ENCODE results near the gene TSEN15. TPM values are rescaled to one million over a fixed set of nuclear protein-coding genes. Genes with fewer than 3 reads are reported as not detected.

TSEN15 gene
- total RNA-seq, 4 donors from 2014 or later, result 18.3 to 29.0 (median 20.3) TPM

DNA sequence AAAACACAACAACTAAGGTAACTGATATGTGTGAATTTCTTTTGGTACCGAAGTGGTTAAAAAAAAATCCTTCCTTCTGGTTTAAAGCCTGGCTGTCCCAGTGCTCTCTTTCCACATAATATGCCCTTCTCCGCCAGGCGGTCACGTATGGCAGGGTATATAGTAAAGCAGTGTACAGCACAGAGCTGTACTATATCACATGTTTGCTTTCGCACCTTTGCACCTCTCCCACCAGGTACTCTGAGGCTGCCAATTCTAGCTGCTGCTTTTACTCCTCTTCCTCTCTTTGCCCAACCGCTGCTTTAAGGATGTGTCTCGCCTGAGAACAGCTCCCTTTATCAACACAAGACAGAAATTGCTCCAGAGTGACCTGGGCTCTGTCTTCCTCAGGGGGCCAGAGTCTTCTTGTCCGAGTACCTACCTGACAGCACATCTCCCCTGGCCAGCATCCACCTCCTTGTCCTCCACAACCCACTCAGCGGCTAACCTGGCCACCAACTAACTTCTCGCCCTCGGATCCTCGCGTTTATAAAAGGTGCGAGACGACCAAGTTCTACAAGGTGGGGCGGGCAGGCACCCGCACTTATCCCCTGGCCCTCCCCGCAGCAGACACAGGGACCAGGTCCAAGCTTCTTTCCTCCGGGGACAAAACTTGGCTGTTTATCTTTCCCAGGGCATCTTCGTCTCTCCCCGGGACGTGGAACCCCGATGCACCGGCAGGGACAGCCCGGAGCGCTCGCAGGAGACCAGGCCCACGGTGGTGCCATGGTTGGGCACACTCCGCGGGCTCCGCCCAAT is 15.6 kb upstream of the TSEN15 start:
- TF ChIP-seq, protein P1, sequence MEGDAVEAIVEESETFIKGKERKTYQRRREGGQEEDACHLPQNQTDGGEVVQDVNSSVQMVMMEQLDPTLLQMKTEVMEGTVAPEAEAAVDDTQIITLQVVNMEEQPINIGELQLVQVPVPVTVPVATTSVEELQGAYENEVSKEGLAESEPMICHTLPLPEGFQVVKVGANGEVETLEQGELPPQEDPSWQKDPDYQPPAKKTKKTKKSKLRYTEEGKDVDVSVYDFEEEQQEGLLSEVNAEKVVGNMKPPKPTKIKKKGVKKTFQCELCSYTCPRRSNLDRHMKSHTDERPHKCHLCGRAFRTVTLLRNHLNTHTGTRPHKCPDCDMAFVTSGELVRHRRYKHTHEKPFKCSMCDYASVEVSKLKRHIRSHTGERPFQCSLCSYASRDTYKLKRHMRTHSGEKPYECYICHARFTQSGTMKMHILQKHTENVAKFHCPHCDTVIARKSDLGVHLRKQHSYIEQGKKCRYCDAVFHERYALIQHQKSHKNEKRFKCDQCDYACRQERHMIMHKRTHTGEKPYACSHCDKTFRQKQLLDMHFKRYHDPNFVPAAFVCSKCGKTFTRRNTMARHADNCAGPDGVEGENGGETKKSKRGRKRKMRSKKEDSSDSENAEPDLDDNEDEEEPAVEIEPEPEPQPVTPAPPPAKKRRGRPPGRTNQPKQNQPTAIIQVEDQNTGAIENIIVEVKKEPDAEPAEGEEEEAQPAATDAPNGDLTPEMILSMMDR (IDR thresholded peaks at IDR 0.05; ENCODE audit: low read depth), result no peak

DNA sequence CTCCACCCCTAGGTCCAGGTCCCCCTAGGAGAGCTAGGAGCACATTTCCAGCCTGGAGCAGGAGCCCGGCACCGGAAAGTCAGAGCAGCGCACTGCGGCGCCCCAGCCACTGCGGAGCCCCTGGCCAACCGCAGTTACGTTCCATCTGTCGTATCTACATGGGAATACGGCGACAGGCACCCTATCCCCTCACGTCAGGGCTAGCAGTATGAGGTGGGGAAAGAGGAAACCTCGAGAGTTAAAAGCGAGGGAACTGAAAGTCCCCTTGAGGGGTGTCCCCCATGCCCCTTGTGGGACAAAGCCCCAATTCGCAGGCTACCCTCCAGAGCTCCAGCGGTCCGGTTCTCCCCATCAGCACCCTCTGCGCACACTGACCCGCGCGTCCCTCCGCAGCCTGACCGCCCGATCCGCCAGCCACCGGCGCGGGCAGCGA is 15.0 kb upstream of the TSEN15 start:
- TF ChIP-seq, protein P1 (IDR thresholded peaks at IDR 0.05; ENCODE audit: low read depth), result no peak

DNA sequence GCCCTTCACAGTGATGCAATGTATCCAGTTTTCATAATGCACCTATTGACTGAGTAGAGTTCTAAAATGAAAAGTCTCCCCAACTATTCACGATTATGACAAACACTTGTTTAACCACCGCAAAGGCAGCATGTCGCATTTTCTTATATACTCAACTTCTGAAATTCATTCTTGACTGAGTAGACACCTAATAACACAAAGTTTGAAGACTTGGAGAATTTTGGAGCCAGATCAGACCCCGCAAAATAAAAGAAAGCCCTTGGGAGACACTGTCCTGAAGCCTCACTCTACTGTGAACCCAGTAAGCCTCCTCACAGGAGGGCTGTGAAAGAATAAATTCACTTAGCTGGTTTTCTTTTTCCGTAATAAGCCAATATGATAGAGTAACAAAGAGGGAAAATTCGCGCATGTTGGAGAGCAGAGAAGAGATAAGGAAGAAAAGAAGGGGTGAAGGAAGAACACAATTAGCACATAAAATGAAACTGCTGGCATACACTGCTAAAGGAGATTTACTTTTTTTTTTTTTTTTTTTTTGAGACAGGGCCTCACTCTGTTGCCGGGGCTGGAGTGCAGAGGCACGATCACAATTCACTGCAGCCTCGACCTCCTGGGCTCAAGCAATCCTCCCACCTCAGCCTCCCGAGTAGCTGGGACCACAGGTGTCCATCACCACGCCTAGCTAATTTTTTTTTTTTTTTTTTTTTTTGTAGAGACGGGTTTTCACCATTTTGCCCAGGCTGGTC is 13.5 kb upstream of the TSEN15 start:
- TF ChIP-seq, protein P1 (IDR thresholded peaks at IDR 0.05; ENCODE audit: low read depth), result no peak

DNA sequence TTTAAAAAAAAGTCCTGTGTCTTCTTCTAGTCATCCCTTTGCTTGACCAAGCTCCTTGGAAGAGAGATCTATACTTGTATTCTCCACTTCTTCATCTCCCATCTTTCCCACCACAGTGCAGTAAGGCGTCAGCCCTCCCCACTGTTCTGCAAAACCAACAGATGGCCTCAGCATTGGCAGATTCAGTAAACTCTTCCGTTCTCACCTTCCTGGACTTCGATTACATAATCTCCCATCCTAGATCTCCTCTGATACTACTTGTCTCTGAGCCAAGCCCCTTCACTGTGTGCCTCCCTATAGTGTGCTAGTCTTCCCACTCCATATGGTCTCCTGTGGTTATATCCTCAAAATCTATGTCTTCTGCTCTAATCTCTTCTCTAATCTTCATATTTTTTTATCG is 12.4 kb upstream of the TSEN15 start:
- TF ChIP-seq, protein P1 (IDR thresholded peaks at IDR 0.05; ENCODE audit: low read depth), result no peak

DNA sequence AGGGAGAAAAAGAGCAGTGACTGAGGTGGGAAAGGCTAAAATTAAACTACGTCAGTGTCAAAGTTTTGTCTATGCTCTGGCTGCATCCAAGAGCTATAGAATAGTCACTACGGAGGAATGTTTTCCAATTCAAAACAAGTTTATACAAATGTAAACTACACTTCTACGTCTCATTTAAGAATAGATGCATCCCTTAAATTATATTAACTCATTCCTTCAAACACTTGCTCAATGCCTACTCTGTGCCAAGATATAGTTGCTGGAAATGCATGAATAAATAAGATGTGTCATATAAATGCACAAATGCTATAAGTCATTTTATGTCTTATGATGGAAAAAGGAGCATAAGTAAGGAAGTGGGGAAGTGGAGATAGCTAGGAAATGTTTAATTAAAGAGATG is 9.8 kb upstream of the TSEN15 start:
- TF ChIP-seq, protein P1 (IDR thresholded peaks at IDR 0.05; ENCODE audit: low read depth), result no peak

DNA sequence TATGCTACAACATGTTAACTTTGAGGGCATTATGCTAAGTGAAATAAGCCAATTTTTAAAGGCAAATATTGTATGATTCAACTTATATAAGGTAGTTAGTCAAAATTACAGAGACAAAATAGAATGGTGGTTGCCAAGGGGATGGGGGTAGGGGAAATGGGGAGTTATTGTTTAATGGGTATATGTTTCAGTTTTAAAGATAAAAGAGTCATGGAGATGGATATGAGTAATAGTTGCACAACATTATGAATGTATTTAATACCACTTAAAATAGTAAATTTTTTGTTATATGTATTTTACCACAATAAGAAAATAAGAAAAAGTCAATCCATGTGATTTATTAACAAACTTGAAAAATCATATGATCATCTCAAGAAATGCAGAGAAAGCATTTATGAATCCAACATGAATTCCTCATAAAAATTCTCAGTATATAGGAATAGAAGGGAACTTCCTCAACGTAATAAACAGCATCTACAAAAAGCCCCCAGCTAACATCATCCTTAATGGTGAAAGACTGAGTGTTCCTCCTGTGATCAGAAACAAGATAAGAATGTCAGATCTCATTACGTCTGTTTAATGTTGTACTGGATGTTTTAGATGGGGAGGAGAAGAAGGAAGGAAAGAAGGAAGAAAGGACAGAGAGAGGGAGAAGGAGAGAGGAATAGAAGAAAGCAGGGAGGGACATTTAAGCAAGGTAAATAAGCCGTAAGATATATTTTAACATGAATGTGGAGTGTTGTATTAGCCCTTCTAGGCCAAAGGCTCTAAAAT is 6.7 kb upstream of the TSEN15 start:
- TF ChIP-seq, protein P1 (IDR thresholded peaks at IDR 0.05; ENCODE audit: low read depth), result no peak

Measured in subcutaneous adipose tissue (tissue), 4 donors.